NB4 (cell line): Measurements from ENCODE around the gene ZXDC.

Source experiments
- DNase-seq: peaks from one replicate; pipeline ENCODE4 v3.0.0; 2010; ENCODE audit warnings: low read depth
- H3K4me3 ChIP-seq: one replicate; pipeline ENCODE4 v1.5.1; 2011; ENCODE audit warnings: mild to moderate bottlenecking, low read depth, low read length, moderate library complexity
- CTCF ChIP-seq: IDR thresholded peaks from one replicate; pipeline ENCODE4 v1.5.1; 2012; ENCODE audit warnings: low read depth, low read length
- MYC ChIP-seq: IDR thresholded peaks from 2 replicates; pipeline ENCODE4 v1.6.1; 2011; ENCODE audit warnings: low read depth, low read length
- POLR2A ChIP-seq: IDR thresholded peaks from 2 replicates; pipeline ENCODE4 v1.6.1; 2011; ENCODE audit warnings: mild to moderate bottlenecking; ENCODE audit not compliant: insufficient read length; ENCODE audit errors: extremely low read depth
- TF ChIP-seq, protein P1 (sequence below): IDR thresholded peaks from 2 replicates; pipeline ENCODE4 v1.6.1; 2011; ENCODE audit warnings: low read depth, low read length

ZXDC gene

GRCh38 chr3:126442856-126443242 is 32.8 kb downstream of the ZXDC start:
- no peak for TF ChIP-seq POLR2A
- no peak for DNase-seq
- H3K4me3 ChIP-seq = no peak overlapping the region

GRCh38 chr3:126442094-126442855 is 33.4 kb downstream of the ZXDC start:
- DNase-seq = no peak
- no peak for TF ChIP-seq MYC
- TF ChIP-seq CTCF = no peak
- TF ChIP-seq, protein P1, sequence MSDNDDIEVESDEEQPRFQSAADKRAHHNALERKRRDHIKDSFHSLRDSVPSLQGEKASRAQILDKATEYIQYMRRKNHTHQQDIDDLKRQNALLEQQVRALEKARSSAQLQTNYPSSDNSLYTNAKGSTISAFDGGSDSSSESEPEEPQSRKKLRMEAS = no peak
- TF ChIP-seq POLR2A = no peak
- no peak overlapping the region for H3K4me3 ChIP-seq

- no peak for TF ChIP-seq MYC
- TF ChIP-seq CTCF = no peak
- H3K4me3 ChIP-seq = no peak overlapping the region
- no peak for DNase-seq
These were observed 34.3 kb downstream of the ZXDC start for GRCh38 chr3:126441256-126441880.

DNA sequence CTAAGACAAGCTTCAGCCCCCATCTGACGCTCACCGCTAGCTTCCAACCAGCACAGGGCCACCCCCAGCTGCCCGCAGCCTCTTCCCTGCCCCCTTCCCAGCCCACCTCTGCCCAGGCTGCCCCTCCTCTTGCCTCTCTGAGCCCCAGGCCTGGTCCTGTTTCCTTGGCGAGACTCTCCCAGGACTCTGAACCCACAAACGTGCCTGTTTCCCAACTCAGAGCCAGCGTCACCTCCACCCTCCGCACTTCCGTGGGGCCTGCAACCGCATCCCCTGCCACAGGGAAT is 35.0 kb downstream of the ZXDC start:
- TF ChIP-seq MYC (no peak), CTCF (no peak), POLR2A (no peak)
- TF ChIP-seq, protein P1 = no peak
- no peak overlapping the region for H3K4me3 ChIP-seq
- no peak for DNase-seq

- H3K4me3 ChIP-seq = no peak overlapping the region
- DNase-seq = no peak
- no peak for TF ChIP-seq CTCF
- no peak for TF ChIP-seq POLR2A
- no peak for TF ChIP-seq MYC
- TF ChIP-seq, protein P1 = no peak
These were observed 35.6 kb downstream of the ZXDC start for GRCh38 chr3:126439968-126440708.

DNA sequence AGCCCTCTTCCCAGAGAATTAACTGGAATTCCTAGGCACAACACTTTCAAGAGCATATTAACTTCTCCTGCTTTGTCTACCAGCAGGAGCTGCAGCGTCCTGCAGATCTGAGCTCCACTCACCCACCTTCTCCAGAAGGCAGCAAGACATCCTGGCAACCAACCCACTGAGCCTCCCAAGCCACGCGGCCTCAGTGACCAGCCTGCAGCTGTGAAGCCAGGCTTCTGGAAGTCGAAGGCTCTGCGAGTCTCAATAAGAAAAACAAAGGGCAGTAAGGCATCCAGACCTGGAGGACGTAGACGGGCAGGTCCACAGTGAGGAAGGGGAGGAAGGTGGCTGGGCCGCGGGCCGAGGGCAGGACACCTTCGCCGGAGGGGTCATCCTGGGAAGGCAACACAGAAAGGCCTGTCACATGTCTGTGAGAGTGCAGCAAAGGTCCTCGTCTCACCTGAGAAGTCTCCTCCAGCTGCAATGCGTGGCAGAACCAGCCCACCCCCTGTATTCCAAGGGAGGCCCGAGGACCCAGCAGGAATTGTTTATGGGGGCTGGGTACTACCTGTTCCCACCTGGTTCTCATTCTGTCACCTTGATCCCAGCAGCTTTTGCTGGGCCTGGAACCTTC is 36.2 kb downstream of the ZXDC start:
- TF ChIP-seq CTCF = no peak
- TF ChIP-seq, protein P1 = no peak
- no peak for TF ChIP-seq MYC
- no peak for TF ChIP-seq POLR2A
- DNase-seq = no peak
- H3K4me3 ChIP-seq = no peak overlapping the region
